ENCODE data around the gene ZNF385B.

GRCh38 chr2:179424571-179424970 is 436.8 kb downstream of the ZNF385B start:
- TF ChIP-seq CTCF (IDR thresholded peaks at IDR 0.05; ENCODE audit: low read depth, low read length) (no peak), EZH2phosphoT487 (IDR thresholded peaks at IDR 0.05; ENCODE audit: low read depth) (no peak)
